HCT116 (cell line): Measurements from ENCODE around the gene MEGF10. TPM values are rescaled to one million over a fixed set of nuclear protein-coding genes. Genes with fewer than 3 reads are reported as not detected.

Experiments used
- ATAC-seq: fragments of 200-7000 bp; cut with Tn5 transposase; 2 replicates; pipeline ENCODE4 v1.9.1; 2020; ENCODE audit warnings: mild to moderate bottlenecking, moderate library complexity
- BruUV-seq: library from RNA; stranded (reverse); fragments of 400-500 nt; replicated peaks from 2 replicates; lab custom pipeline; 2021; lab: Mats Ljungman, UMichigan
- CTCF ChIA-PET: fragments of 300-600 bp; sonication (Branson Sonifier 250); formaldehyde crosslinking; loops from one replicate; lab custom pipeline; 2021; ENCODE audit warnings: antibody characterized with exemption; lab: Charles Lee
- POLR2A ChIA-PET: fragments of 300-600, 350-600 bp; sonication (Branson Sonifier 250); formaldehyde crosslinking; loops from one replicate; lab custom pipeline; 2021; ENCODE audit warnings: antibody characterized with exemption; lab: Charles Lee
- RAD21 ChIA-PET, 2 experiments: fragments of 300-600 bp; sonication (Branson Sonifier 250); formaldehyde crosslinking; loops; one replicate each; lab custom pipeline; 2023; ENCODE audit warnings: low total read pairs in 2 of 2; ENCODE audit not compliant: uncharacterized antibody in 2 of 2, unreplicated experiment in 2 of 2, low non-redundant PET in 1 of 2; lab: Charles Lee
- DNase-seq: peaks from one replicate; pipeline ENCODE4 v3.0.0-alpha.2; 2010; ENCODE audit warnings: low read depth, low spot score
- H2AFZ ChIP-seq: fragments of 200-600 bp; shearing (Covaris generic), sonication (generic); 2 replicates; pipeline ENCODE4 v1.6.1; 2017; ENCODE audit warnings: low read depth, mixed run types, mixed read lengths, antibody characterized with exemption, low read length; ENCODE audit not compliant: poor library complexity, severe bottlenecking
- H3K27ac ChIP-seq: 2 replicates; pipeline ENCODE4 v1.5.1; 2012; ENCODE audit warnings: low read depth, low read length
- H3K27me3 ChIP-seq: fragments of 200-600 bp; sonication (generic); 2 replicates; pipeline ENCODE4 v1.6.1; 2016; ENCODE audit warnings: mixed run types, low read length, mixed read lengths; ENCODE audit not compliant: insufficient read depth
- H3K36me3 ChIP-seq, 2 experiments: fragments of 200-500 bp in 1 of 2; fragments of 200-600 bp in 1 of 2; sonication (Bioruptor generic) in 1 of 2; sonication (generic) in 1 of 2; 2 replicates each; pipeline versions ENCODE4 v1.5.1 to v1.6.1; 2014 to 2016; ENCODE audit warnings: low read length in 2 of 2, inconsistent platforms in 1 of 2, mixed read lengths in 1 of 2, mixed run types in 1 of 2; ENCODE audit not compliant: insufficient read depth in 2 of 2, control insufficient read depth in 1 of 2
- H3K4me1 ChIP-seq, 2 experiments: fragments of 200-600 bp in 1 of 2; sonication (generic) in 1 of 2; 2 replicates each; pipeline versions ENCODE4 v1.5.1 to v1.6.1; 2012 to 2017; ENCODE audit warnings: low read length in 2 of 2, inconsistent platforms in 1 of 2, mild to moderate bottlenecking in 1 of 2, mixed read lengths in 1 of 2, mixed run types in 1 of 2, moderate library complexity in 1 of 2; ENCODE audit not compliant: insufficient read depth in 2 of 2, control insufficient read depth in 1 of 2
- H3K4me2 ChIP-seq: fragments of 200-600 bp; sonication (generic); 2 replicates; pipeline ENCODE4 v1.6.1; 2017; ENCODE audit warnings: mixed run types, low read length, mixed read lengths
- H3K4me3 ChIP-seq, 2 experiments: fragments of 200-600 bp in 1 of 2; sonication (generic) in 1 of 2; replicated peaks in 1 of 2; 2 replicates each; pipeline ENCODE4 v1.5.1; 2011 to 2016; ENCODE audit warnings: low read length in 2 of 2, control low read depth in 1 of 2, low read depth in 1 of 2, mild to moderate bottlenecking in 1 of 2, mixed read lengths in 1 of 2, mixed run types in 1 of 2
- H3K79me2 ChIP-seq: fragments of 200-600 bp; sonication (generic); 2 replicates; pipeline ENCODE4 v1.6.1; 2017; ENCODE audit warnings: mild to moderate bottlenecking, mixed run types, low read length, moderate library complexity, mixed read lengths; ENCODE audit not compliant: insufficient read depth
- H3K9ac ChIP-seq: fragments of 200-600 bp; sonication (generic); 2 replicates; pipeline ENCODE4 v1.6.1; 2016; ENCODE audit warnings: low read length, mixed read lengths
- H3K9me2 ChIP-seq: fragments of 200-600 bp; sonication (generic), shearing (Covaris generic); 2 replicates; pipeline ENCODE4 v1.6.1; 2017; ENCODE audit warnings: mixed run types, mild to moderate bottlenecking, moderate library complexity; ENCODE audit not compliant: insufficient read depth
- H3K9me3 ChIP-seq, 2 experiments: fragments of 200-500 bp in 1 of 2; fragments of 200-600 bp in 1 of 2; sonication (Bioruptor generic) in 1 of 2; sonication (generic) in 1 of 2; 2 replicates each; pipeline ENCODE4 v1.6.1; 2014 to 2017; ENCODE audit warnings: low read length in 2 of 2, mixed read lengths in 2 of 2, inconsistent platforms in 1 of 2, low read depth in 1 of 2, mild to moderate bottlenecking in 1 of 2, mixed run types in 1 of 2, moderate library complexity in 1 of 2; ENCODE audit not compliant: control insufficient read depth in 1 of 2, insufficient read depth in 1 of 2
- H4K20me1 ChIP-seq: fragments of 200-600 bp; sonication (generic), shearing (Covaris generic); 2 replicates; pipeline ENCODE4 v1.6.1; 2017; ENCODE audit warnings: mixed run types, mild to moderate bottlenecking, moderate library complexity; ENCODE audit not compliant: insufficient read depth
- CEBPB ChIP-seq: IDR thresholded peaks from 2 replicates; pipeline ENCODE4 v1.6.1; 2012; ENCODE audit warnings: low read depth
- CTCF ChIP-seq, 3 experiments: fragments of 200-600 bp in 1 of 3; sonication (generic) in 1 of 3; IDR thresholded peaks in 2 of 3; conservative IDR thresholded peaks in 1 of 3; 2 replicates each; pipeline ENCODE4 v1.5.1; 2012 to 2017; ENCODE audit warnings: low read depth in 2 of 3, low read length in 2 of 3, antibody characterized with exemption in 1 of 3, borderline replicate concordance in 1 of 3, control low read depth in 1 of 3, mild to moderate bottlenecking in 1 of 3, mixed read lengths in 1 of 3, mixed run types in 1 of 3, moderate library complexity in 1 of 3; ENCODE audit not compliant: insufficient read depth in 1 of 3
- FOSL1 ChIP-seq: IDR thresholded peaks from 2 replicates; pipeline ENCODE4 v1.6.1; 2012; ENCODE audit warnings: low read depth
- JUND ChIP-seq: IDR thresholded peaks from 2 replicates; pipeline ENCODE4 v1.6.1; 2012
- RAD21 ChIP-seq: IDR thresholded peaks from 2 replicates; pipeline ENCODE4 v1.6.1; 2012; ENCODE audit warnings: low read depth, mild to moderate bottlenecking
- SIN3A ChIP-seq: IDR thresholded peaks from 2 replicates; pipeline ENCODE4 v1.6.1; 2012; ENCODE audit warnings: low read depth
- SP1 ChIP-seq: IDR thresholded peaks from 2 replicates; pipeline ENCODE4 v1.6.1; 2012; ENCODE audit warnings: low read depth
- TCF7L2 ChIP-seq: IDR thresholded peaks from 2 replicates; pipeline ENCODE4 v1.7.0; 2011; ENCODE audit warnings: borderline replicate concordance, inconsistent platforms; ENCODE audit not compliant: insufficient read depth, insufficient read length; ENCODE audit errors: extremely low read depth
- YY1 ChIP-seq: IDR thresholded peaks from 2 replicates; pipeline ENCODE4 v1.6.1; 2011; ENCODE audit warnings: low read length, low read depth, moderate library complexity, mild to moderate bottlenecking; ENCODE audit not compliant: insufficient replicate concordance; ENCODE audit errors: extremely low read depth
- intact Hi-C: fragments of 100-400 bp; cut with micrococcal nuclease; formaldehyde crosslinking; loops from 2 replicates; pipeline ENCODE4 v1.10.0; 2022
- total RNA-seq: library from RNA; stranded (reverse); gene quantifications from one replicate; pipeline ENCODE4 v1.2.1, GENCODE V29; 2021; ENCODE audit not compliant: unreplicated experiment
- TF ChIP-seq, protein P1 (sequence below): IDR thresholded peaks from 2 replicates; pipeline ENCODE4 v1.6.1; 2012

Gene MEGF10
- total RNA-seq, 1 experiment from 2014 or later = 0.02 TPM

GRCh38 chr5:127324756-127325155, 34.2 kb downstream of the MEGF10 start:
- Histone ChIP-seq H3K79me2 (no peaks in the 10 kb centered on the region), H3K9ac (no peak overlapping the region), H3K9me3 (no peaks in the 10 kb centered on the region), H3K9me2 (no peaks in the 10 kb centered on the region), H3K27ac (no peak overlapping the region), H3K4me2 (no peak overlapping the region), H4K20me1 (no peaks in the 10 kb centered on the region), H3K36me3 (no peaks in the 10 kb centered on the region), H2AFZ (no peak overlapping the region), H3K27me3 (no peaks in the 10 kb centered on the region), H3K4me3 (no peak overlapping the region), H3K4me1 (peaks cover 0 to 8% of the 10 kb centered on the region in 2 experiments; a peak in 1 of 4 replicates)
- ChIA-PET RAD21 (no interaction called here), CTCF (no interaction called here), POLR2A (no interaction called here)
- intact Hi-C loops = no loop called here
- no peak for ATAC-seq
- no TSS peak for BruUV-seq
- DNase-seq = no peak
- TF ChIP-seq YY1 (no peak), FOSL1 (no peak), CEBPB (no peak), JUND (no peak), TCF7L2 (no peak), SIN3A (no peak), SP1 (no peak), RAD21 (no peak), CTCF (IDR thresholded peaks at IDR 0.05 in 2 of 3, conservative IDR thresholded peaks at IDR 0.05 in 1 of 3; ENCODE audit: borderline replicate concordance in 1 of 3, insufficient read depth in 1 of 3, low read depth in 2 of 3, low read length in 2 of 3) (no peak)
- TF ChIP-seq, protein P1, sequence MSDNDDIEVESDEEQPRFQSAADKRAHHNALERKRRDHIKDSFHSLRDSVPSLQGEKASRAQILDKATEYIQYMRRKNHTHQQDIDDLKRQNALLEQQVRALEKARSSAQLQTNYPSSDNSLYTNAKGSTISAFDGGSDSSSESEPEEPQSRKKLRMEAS = no peak
